Esophagus squamous epithelium (tissue), 4 donors: Measurements from ENCODE around the gene MS4A6A.
"Not testable (repeated sequence)": the region's sequence is repeated elsewhere in the genome, so short reads cannot be mapped to it uniquely, and the experiment has no call there.

ENCODE experiments used
- CTCF ChIP-seq, 6 experiments: fragments of 450-650 bp in 4 of 6; fragments of 200-600 bp in 2 of 6; sonication (generic) in 2 of 6; IDR thresholded peaks; one replicate each; pipeline ENCODE4 v1.5.1; 2016 to 2019; ENCODE audit warnings: antibody characterized with exemption in 6 of 6, mild to moderate bottlenecking in 4 of 6, moderate library complexity in 4 of 6
- POLR2A ChIP-seq, 4 donors: fragments of 450-650 bp; IDR thresholded peaks; one replicate each; pipeline ENCODE4 v1.6.1; 2017; ENCODE audit warnings: antibody characterized with exemption in 4 of 4, mild to moderate bottlenecking in 4 of 4, moderate library complexity in 3 of 4

GRCh38 chr11:60201334-60201733, 18.5 kb upstream of the MS4A6A start:
- TF ChIP-seq POLR2A, CTCF (IDR thresholded peaks at IDR 0.05): not testable (repeated sequence)
